ENCODE data around the gene EVPL. TPM values are rescaled to one million over a fixed set of nuclear protein-coding genes. Genes with fewer than 3 reads are reported as not detected.

The EVPL gene
- total RNA-seq, 1 experiment from 2014 or later = 36.4 TPM

- ATAC-seq (no peak), DNase-seq (ENCODE audit: low read depth, low spot score) (no peak)
- POLR2A ChIA-PET = no interaction called here
- Histone ChIP-seq H3K9me3 (ENCODE audit: control insufficient read depth, insufficient read depth, low read depth, low read length) (no peaks in the 10 kb centered on the region), H3K36me3 (ENCODE audit: control insufficient read depth, insufficient read depth, low read length) (peaks cover 24% of the 10 kb centered on the region), H3K4me3 (ENCODE audit: low read depth in 2 of 2, low read length in 2 of 2) (no peak overlapping the region), H3K4me1 (ENCODE audit: control insufficient read depth, insufficient read depth, low read length) (no peaks in the 10 kb centered on the region), H3K27ac (ENCODE audit: low read length) (no peak overlapping the region), H3K27me3 (ENCODE audit: control insufficient read depth, insufficient read depth, low read length) (no peaks in the 10 kb centered on the region)
- no TSS peak for BruUV-seq (replicated peaks)
- TF ChIP-seq REST (IDR thresholded peaks at IDR 0.05; ENCODE audit: insufficient read depth in 1 of 2, low read depth in 2 of 2, low read length in 1 of 2) = no peak
- no peak for TF ChIP-seq POLR2AphosphoS5 (IDR thresholded peaks at IDR 0.05; ENCODE audit: low read depth, low read length)
- no peak for TF ChIP-seq CTCF (IDR thresholded peaks at IDR 0.05)
- TF ChIP-seq TCF7L2 (IDR thresholded peaks at IDR 0.05; ENCODE audit: low read depth, low read length) = no peak
- TF ChIP-seq SIN3A (IDR thresholded peaks at IDR 0.05; ENCODE audit: borderline replicate concordance, insufficient read depth, low read depth, low read length) = no peak
- CTCF ChIA-PET = no interaction called here
- intact Hi-C loops (cut with micrococcal nuclease; ENCODE audit: unreplicated experiment) (no loop called here), in situ Hi-C loops (cut with HindIII; ENCODE audit: low pct_unique_long_range_greater_than_20kb, low sequenced_read_pairs) (no loop called here)
These were observed 10.9 kb upstream of the EVPL start for GRCh38 chr17:76038050-76038449.

- Histone ChIP-seq H3K4me3 (ENCODE audit: low read depth in 2 of 2, low read length in 2 of 2) (no peak overlapping the region), H3K4me1 (ENCODE audit: control insufficient read depth, insufficient read depth, low read length) (no peaks in the 10 kb centered on the region), H3K9me3 (ENCODE audit: control insufficient read depth, insufficient read depth, low read depth, low read length) (no peaks in the 10 kb centered on the region), H3K36me3 (ENCODE audit: control insufficient read depth, insufficient read depth, low read length) (peaks cover 24% of the 10 kb centered on the region), H3K27me3 (ENCODE audit: control insufficient read depth, insufficient read depth, low read length) (no peaks in the 10 kb centered on the region), H3K27ac (ENCODE audit: low read length) (no peak overlapping the region)
- TF ChIP-seq CTCF (IDR thresholded peaks at IDR 0.05) (no peak), POLR2AphosphoS5 (IDR thresholded peaks at IDR 0.05; ENCODE audit: low read depth, low read length) (no peak), SIN3A (IDR thresholded peaks at IDR 0.05; ENCODE audit: borderline replicate concordance, insufficient read depth, low read depth, low read length) (no peak), TCF7L2 (IDR thresholded peaks at IDR 0.05; ENCODE audit: low read depth, low read length) (no peak), REST (IDR thresholded peaks at IDR 0.05; ENCODE audit: insufficient read depth in 1 of 2, low read depth in 2 of 2, low read length in 1 of 2) (no peak)
- ChIA-PET CTCF (interaction anchor here (0.5 kb wide), 1 partner anchor 145 kb away, joined by 3 read pairs; no protein-coding TSS in a partner anchor), POLR2A (no interaction called here)
- DNase-seq (ENCODE audit: low read depth, low spot score) (no peak), ATAC-seq (peak; percentile 27; the same call in 1 of the 2 replicates)
- BruUV-seq (replicated peaks) = no TSS peak
- in situ Hi-C loops (cut with HindIII; ENCODE audit: low pct_unique_long_range_greater_than_20kb, low sequenced_read_pairs) (no loop called here), intact Hi-C loops (cut with micrococcal nuclease; ENCODE audit: unreplicated experiment) (no loop called here)
These were observed 9.6 kb upstream of the EVPL start for GRCh38 chr17:76036497-76037261.
